EH (cell line): Measurements from ENCODE around the gene EIF4E1B.

Source experiments
- DNase-seq: peaks from one replicate; pipeline ENCODE4 v3.0.0-alpha.2; 2015; ENCODE audit warnings: low read depth

Gene EIF4E1B

DNA sequence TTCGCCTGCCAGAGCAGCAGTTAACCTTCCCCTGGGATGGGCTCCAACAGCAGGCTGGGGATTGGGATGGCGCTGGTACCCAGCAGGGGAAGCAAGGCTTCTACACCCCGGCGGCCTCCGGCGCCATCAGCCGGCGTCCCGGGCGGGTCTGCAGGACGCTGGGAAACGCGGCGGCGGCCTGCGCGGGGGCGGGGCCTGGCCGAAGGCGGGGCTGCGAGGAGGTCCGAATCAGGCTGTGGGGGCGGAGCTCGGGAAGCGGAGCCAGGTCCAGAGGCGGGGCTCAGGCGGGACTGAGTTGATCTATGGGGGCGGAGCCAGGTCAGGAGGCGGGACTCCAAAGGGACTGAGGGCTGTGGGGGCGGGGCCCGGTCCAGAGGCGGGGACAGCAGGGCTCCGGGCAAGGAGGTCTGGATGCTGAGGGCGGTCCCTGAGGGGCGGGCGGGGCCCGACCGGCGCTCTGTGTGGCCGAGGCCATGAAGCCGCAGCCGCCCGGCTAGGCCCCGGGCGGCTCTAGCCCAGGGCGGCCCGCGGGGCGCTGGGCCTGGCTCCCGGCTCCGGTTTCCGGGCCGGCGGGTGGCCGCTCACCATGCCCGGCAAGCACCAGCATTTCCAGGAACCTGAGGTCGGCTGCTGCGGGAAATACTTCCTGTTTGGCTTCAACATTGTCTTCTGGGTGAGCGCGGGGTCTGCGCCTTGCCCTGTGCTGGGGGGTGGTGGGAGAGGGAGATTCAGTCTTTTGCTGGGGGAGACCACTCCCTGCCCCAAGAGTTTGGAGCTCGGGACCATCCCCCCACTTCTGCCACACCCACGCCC is 16.8 kb downstream of the EIF4E1B start, which contains the start of gene TSPAN17:
TSS of gene TSPAN17 (plus strand) at position 455 of the 813 bp plus-strand sequence. CDS start at position 587, 132 bp downstream.
- peak; percentile 99 for DNase-seq

DNA sequence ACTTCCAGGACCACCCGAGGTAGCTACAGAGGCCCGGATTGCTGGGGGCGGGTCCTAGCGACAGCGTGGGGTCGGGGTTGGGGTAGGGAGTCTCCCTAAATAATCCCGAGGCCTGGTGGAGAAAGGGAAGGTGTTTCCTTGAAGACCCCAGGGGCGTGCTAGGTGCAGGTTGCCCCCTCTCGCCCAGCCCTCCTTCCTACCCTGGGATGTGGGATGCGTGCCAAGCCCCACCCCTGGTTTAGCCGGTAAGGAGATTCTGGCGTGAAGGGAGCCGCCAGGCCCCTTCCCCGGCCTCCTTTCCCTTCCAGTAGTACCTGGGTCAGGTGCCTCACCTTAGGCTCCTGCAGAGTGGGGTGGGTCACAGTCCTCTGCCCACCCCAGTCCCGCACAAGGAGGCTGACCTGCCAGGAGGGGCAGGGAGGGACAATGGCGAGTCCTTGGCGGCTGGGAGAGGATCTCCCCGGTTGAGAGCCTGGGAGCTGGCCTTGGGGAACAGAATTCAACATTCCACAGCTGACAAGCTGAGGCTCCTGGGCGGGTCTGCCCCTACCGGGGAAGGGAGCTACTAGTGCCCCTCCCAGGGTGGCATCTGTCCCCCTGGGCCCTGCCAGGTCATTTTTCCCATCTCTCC is 17.5 kb downstream of the EIF4E1B start:
- DNase-seq = peak; percentile 44

DNA sequence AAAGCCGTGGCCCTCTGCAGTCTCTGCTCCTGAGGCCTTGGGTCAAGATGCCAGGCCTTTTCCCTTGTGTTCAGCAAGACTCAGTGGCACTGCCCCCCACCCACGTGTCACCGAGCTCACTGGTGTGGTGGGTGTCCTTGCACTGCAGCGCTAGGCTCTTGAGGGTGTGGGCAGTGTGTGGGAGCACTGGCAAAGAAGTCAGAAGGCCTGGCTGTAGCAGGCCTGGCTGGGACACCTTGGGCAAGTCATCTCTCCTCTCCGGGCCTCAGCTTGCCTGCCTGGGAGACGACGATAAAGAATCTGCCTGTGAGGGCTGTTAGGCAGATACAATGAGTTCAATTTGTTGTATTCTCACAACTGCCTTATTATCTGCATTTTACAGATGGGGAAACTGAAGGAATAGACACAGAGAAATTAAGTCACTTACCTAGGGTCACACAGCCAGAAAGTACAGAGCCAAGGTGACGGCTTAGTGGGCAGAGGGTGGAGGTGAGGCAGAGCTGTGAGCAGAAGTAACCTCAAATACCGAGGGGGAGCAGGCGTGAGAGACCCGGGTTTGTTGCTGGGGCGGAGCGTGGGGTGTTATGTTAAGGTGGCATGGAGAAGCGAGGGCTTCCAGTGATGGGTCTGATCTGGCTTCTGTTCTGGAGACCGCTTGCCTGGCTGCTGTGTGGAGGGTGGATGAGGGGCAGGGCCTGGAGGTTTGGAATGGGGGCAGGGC is 18.2 kb downstream of the EIF4E1B start:
- no peak for DNase-seq

DNA sequence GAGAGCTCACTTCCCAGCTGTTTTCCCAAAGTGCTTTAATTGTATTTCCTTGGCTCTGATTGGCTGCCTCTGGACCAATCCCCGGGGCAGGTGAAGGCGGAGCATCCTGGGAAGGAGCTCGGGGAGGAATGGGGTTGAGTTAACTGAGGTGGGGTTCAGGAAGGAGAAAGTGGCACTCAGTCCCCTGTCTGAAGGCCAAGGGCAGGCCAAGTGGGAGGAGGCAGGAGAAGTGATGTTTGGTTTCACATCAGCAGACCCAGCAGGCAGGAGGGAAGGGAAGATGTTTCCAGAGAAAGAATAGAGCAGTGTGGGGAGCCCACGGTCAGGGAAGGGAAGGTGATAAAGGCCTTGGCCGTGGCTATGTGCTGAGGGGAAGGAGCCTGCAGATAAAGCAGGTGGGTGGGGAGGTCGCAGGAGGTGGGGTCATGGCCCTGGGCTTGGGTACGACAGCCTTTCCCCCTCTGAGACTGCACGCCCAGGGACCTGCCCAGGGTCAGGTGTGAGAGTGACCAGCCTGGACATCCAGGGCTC is 19.9 kb downstream of the EIF4E1B start:
- peak; percentile 27 for DNase-seq

DNA sequence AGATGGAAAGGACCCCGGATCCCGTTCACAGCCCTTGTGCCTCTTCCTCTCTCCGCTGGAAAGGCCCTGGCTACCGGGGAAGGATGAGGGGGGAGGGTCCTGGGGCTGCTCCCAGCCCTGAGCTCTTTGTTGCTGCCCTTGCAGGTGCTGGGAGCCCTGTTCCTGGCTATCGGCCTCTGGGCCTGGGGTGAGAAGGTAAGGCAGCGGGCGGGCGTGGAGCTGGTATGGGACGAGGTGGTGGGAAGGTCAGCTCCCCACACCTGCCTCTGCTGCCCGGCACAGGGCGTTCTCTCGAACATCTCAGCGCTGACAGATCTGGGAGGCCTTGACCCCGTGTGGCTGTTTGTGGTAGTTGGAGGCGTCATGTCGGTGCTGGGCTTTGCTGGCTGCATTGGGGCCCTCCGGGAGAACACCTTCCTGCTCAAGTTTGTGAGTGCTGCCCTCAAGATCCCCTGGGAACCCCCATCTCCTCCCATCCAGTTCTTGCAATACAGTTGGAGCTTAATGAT is 21.1 kb downstream of the EIF4E1B start:
- DNase-seq = no peak

DNA sequence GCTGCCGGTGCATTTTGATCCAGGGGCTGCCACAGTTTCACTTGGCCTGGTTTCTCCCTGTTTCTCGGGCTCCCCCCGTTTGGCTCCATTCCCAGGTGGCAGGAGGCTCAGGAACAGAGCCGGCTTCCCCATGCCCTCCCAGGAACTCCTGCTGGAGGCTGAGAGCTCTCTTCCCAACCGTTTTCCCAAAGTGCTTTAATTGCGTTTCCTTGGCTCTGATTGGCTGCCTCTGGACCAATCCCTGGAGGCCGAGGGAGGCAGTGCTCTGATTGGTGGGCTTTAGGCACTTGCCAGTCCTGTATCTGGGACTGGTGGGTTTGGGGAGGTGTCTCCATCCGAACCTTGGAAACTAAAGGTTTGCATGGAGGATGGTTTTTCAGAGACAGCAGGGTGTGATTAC is 21.7 kb downstream of the EIF4E1B start:
- DNase-seq = peak; percentile 41

DNA sequence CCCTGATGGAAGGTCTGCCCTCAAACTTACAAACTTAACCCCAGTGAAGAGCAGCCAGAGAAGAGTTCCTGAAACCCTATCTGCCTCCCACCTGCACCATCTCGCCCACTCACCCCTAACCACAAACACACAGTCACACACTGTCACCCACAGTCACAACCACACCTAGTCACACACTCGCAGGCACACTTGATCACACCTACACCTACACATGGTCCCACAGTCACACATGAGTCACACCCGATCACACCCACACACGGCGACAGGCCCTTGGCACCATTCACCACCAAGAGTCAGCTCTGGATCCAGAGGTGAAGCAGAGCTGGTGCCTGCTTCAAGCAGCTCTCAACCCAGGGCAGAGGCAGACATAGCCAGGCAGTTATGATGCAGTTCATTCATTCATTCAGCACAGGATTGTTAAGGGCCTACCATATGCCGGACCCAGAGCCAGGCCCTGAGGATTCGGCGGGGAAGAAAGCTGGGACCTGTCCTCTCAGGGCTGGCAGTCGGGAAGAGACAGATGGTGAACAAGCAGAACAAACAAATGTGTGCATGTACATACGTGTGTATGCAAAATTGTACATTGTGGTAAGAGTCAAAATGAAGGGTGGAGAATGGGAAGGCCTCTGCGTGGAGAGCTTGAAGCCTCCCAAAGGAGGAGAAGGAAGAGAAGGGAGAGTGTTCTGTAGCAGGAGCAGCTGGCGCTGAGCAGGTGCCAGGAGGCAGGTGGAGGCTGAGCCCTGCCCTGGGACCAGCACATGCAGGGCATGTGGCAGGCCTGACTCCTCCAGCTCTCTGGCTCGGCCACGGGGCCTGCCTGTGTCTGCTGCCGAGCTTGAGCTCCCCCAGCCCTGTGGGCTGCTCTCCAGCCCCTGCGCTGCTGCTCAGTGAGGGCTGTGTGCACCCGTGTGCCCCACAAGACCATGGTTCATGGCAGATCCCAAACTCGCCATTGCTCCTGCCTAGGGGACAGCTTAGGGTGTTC is 23.2 kb downstream of the EIF4E1B start:
- no peak for DNase-seq

DNA sequence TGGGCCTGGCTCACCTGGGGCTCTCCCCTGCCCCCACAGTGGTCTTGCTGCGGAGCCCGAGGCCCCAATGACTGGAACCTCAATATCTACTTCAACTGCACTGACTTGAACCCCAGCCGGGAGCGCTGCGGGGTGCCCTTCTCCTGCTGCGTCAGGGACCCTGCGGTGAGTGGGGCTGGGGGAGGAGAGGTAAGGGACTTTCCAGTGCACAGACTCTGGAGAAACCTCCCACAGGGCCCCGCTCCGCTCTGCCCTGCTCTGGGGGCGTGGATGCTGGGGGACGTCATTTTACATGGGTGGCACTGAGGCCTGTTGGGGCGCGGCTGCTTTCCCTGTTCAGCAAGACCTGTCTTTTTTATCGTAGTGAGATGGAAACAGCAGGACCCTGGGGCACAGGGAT is 24.4 kb downstream of the EIF4E1B start:
- no peak for DNase-seq

DNA sequence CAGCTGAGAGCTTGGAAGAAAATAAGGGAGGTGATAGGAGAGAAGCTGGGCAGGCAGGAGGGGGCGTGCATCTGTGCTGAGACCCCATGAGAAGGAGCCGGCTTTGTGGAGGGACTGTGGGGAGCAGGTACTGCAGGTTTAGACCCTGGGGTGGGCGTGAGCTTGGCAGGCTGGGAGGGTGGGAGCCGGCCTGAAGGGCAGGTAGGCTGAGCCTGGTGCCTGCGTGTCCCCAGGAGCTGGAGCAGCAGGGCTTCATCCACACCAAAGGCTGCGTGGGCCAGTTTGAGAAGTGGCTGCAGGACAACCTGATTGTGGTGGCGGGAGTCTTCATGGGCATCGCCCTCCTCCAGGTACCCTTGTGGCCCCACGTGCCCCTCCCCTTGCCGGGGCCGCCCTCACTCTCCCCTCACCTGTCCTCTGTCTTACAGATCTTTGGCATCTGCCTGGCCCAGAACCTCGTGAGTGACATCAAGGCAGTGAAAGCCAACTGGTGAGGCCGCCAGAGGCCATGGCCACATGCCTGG is 26.1 kb downstream of the EIF4E1B start:
- no peak for DNase-seq

DNA sequence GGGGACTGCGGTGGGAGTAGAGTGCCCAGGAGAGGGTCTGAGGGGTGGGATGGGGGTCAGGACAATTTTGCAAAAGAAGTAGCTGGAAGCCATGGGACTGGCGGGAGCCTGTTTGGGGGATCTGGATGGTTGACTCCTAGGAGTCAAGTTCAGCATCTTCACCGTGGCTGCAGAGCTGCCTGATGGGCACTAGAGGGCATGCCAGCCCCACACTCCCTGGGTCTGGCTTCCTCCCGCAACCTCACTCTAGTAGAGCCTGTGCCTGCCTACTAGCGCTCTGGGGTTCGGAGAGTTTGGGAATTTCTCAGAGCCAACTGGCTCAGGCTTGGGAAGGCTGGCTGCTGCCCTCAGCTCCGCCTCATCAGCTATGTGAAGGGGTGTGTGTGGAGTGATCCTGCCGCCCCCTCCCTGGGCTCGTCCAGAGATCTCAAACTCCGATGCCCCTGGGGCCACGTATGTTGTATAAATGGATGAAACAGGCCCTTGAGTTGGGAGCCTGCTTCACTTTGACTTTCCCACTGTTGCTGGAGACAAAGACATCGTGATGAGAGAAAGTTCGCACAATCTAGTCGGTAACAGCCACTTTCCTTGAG is 27.6 kb downstream of the EIF4E1B start:
- peak; percentile 70 for DNase-seq

DNA sequence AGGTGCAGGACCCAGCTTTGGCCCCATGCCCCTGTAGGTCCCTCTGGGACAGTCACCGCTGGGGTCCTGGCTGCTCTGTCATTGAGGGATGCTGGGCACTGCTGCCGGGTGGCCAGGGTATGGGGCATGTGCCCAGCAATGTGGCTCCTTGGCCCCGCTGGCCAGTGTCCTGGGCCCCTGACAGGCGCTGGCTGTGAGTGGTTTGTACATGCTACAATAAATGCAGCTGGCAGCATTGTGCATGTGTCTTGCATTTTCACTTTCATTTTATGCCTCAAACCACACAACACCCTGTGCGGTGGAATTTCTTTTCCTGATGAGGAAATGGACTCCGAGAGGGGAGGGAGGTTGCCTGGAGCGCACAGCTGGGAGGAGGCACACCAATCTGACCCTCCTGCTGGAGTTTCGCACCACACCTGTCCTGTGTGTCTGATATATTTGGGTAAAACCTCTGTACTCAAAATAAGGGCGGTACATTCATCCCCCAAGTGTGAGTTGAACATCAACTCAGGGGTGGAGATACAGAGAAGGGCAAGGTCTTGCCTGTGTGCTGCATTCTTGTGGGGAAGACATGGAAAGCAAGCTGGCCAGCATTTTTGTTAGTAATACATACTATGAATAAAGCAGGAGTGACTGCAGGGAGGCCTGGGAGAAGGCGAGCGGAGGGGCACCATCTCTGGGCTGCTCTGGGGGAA is 28.5 kb downstream of the EIF4E1B start:
- peak; percentile 43 for DNase-seq

DNA sequence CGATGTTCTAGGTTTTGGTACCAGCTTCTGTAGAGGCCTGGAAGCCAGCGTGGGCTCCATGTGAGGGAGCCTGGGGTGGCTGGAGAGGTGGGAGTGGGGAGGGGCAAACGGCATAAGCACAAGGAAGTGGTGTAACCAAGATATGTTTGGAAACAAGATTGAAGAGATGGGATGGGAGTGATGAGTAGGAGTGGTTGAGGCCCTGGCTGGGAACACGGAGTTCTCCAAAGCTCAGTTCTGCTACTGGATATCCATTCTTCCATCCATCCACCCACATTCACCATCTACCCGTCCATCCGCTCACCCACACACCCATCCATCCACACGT is 29.0 kb downstream of the EIF4E1B start:
- DNase-seq = no peak

DNA sequence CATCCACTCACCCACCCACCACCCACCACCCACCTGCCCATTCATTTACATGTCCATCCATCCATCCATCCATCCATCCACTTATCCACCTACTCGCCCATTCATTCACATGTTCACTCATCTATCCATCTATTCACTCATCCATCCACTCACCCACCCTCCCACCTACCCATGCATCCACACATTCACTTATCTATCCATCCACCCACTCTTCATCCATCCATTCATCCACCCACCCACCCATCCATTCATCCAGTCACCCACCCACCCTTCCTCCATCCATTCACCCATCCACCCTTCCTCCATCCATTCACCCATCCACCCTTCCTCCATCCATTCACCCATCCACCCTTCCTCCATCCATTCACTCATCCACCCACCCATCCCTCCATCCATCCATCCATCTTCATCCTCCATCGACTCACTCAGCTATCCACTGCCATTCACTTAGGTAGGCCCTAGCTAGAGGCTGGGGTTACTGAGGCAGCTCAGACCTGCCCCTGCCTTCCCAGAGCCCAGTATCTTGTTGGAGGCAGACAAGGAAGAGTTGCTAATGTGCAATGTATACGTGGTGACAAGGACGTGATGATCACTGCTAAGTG is 29.5 kb downstream of the EIF4E1B start:
- DNase-seq = no peak

DNA sequence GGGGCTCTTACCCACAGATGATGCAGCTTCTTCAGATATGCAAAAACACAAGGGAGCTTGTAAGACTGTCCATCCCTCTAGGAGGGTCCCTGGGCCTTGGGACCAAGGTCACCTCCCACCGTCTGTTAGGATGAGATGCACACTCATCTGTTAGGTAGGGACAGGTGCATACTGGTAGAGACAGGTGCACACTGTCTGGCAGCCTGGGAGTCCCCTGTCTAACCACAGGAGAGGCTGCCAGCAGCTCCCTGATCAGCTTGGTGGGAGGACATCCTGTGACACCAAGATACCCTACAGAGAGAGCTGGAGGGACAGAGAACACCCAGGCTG is 30.0 kb downstream of the EIF4E1B start:
- DNase-seq = no peak

DNA sequence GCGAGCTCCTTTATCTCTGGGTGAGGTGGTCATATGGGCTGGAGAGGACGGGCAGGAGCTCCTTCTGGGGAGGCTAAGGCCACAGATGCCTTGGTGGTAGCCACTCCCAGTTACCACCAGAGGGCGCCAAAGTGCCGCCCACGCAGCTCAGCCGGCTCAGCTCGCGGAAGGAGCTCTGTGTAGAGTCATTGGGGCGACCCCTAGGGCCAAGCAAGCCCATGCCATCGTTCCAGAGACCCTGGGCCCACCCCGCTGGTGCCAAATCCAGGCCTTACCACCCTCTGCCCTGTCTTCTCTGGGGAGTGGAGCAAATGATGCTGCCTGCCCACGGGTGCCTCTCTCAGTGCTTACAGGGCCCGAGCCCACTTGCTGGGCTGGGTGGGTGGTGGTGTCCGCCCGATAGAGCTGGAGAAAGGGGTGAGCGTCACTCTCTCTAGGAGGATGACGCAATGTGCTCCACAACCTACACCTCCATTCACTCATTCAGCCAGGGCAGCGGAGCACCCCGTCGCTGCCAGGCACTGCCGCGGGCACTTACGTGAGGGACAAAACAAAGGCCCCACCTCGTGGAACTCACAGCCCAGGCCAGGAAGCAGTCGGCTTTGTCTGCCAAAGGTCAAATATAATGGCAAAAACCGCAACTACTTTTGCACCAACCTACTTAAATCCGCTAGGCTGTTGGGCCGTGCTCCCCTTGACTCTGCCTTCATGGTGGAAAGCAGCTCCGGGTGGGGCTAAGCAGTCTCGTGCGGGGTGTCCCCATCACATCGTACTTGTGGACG is 30.6 kb downstream of the EIF4E1B start:
- peak; percentile 75 for DNase-seq

DNA sequence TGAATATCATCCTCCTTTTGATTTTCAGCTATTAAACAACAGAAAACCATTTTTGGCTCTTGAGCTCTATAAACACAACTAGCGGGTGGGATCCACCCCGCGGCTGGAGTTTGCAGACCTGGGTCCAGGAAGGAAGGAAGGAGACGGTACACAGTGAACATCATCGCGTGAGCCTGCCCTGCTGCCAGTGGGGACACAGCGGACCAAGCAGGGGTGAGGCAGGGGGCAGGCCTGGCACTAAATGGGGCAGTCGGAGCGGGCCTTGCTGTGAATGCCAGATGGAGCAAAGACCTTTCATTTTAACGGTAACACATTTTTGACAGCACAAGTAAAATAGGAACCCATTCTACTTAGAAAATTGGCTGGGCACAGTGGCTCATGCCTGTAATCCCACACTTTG is 31.2 kb downstream of the EIF4E1B start:
- DNase-seq = no peak

DNA sequence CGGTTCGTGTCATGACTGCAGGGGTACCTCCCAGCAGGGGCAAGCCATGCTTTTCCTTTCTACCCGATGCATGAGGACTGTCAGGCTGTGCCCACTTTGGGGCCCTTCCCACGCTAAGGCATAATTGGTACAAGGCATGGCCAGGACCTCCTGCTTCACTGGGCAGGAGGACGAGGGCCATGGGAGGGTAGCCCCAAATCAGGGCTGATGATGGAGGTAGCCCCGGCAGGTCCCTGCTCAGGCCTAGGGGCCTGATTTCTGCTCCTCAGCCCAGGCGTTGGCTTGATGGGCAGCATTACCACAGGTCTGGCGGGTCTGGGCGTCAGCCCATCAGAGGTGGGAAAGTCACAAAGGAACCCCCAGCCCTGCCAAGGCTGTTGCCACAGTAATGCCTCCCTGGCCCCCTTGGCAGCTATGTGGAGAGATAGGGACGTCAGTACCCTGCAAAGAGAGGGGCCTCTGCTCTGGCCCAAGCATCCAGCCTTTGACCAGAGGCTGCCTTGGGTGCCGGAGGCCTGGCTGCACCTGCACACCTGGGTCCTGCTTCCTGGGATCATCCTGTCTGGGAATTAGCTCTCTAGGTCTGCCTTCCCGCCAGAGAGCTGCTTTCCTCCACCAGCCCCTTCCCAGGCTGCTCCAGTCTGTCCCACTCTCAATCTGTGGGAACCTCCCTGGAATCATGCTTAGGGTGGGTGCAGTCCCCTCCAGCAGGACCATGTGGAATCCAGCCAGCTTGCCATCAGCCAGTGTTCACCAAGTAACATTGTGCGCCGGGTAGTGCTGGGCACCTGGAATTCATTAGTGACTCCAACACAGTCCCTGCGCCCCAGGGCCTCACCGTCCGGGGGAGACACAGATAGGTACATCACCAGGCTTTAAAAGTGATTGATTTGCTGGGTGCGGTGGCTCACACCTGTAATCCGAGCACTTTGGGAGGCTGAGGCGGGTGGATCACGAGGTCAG is 32.2 kb downstream of the EIF4E1B start:
- DNase-seq = no peak

DNA sequence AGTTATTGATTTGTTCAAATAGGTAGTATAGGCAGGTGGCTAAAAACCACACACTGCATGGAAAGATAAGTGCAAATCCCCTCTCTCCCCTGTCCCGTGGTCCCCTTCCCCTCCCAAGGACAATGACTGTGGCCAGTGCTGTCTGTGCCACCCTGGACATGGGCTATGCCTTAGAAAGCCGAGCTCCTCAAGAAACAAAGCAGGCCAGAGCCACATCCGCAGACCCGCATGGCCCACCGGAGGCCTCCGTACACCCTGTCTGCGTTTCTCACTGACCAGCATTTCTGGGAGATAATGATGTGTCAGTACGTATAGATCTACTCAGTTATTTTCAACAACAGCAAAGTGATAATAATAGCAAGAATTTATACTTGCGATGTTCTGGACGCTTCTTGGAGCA is 33.1 kb downstream of the EIF4E1B start:
- no peak for DNase-seq
